ENCODE data around the gene SLC16A3.

The SLC16A3 gene

GRCh38 chr17:82269882-82270500 lies 41.1 kb downstream of the SLC16A3 start:
- no peak for DNase-seq

GRCh38 chr17:82270651-82271050 lies 41.8 kb downstream of the SLC16A3 start:
- DNase-seq, result no peak

GRCh38 chr17:82271401-82271800 lies 42.6 kb downstream of the SLC16A3 start:
- DNase-seq, result no peak

- DNase-seq, result peak; percentile 23
Observed at GRCh38 chr17:82272495-82273326, 43.9 kb downstream of the SLC16A3 start.

- peak; percentile 87 for DNase-seq
Observed at GRCh38 chr17:82273327-82274133, 44.7 kb downstream of the SLC16A3 start, which contains the start of gene CSNK1D. CSNK1D (minus strand) TSS chr17:82273700; CDS start chr17:82273381, 319 bp downstream.

- DNase-seq, result no peak
Observed at GRCh38 chr17:82274134-82275020, 45.5 kb downstream of the SLC16A3 start.

- DNase-seq, result no peak
Observed at GRCh38 chr17:82275326-82275725, 46.5 kb downstream of the SLC16A3 start.

GRCh38 chr17:82276938-82277337 lies 48.1 kb downstream of the SLC16A3 start:
- DNase-seq, result no peak

GRCh38 chr17:82277851-82278250 lies 49.0 kb downstream of the SLC16A3 start:
- no peak for DNase-seq

- no peak for DNase-seq
Observed at GRCh38 chr17:82278308-82278707, 49.5 kb downstream of the SLC16A3 start.

GRCh38 chr17:82278786-82279391 lies 50.0 kb downstream of the SLC16A3 start:
- DNase-seq, result no peak

GRCh38 chr17:82280537-82280936 lies 51.7 kb downstream of the SLC16A3 start:
- DNase-seq, result no peak

- no peak for DNase-seq
Observed at GRCh38 chr17:82281076-82281475, 52.2 kb downstream of the SLC16A3 start.

GRCh38 chr17:82281502-82282238 lies 52.8 kb downstream of the SLC16A3 start:
- DNase-seq, result no peak

- no peak for DNase-seq
Observed at GRCh38 chr17:82282239-82283207, 53.7 kb downstream of the SLC16A3 start.

- DNase-seq, result no peak
Observed at GRCh38 chr17:82283208-82283749, 54.4 kb downstream of the SLC16A3 start.

GRCh38 chr17:82285141-82285540 lies 56.3 kb downstream of the SLC16A3 start:
- no peak for DNase-seq

GRCh38 chr17:82287013-82287867 lies 58.4 kb downstream of the SLC16A3 start:
- DNase-seq, result no peak

Data from effector CD8-positive, alpha-beta T cell (primary cell).